PC-3 (cell line): ENCODE measurements around the gene LRIT1.

Source experiments
- CTCF ChIP-seq: fragments of 300-600 bp; sonication (generic); conservative IDR thresholded peaks from 2 replicates; pipeline ENCODE4 v1.5.1; 2017; ENCODE audit warnings: antibody characterized with exemption, low read depth, mild to moderate bottlenecking, low read length
- EZH2 ChIP-seq: fragments of 300-600 bp; sonication (generic); IDR thresholded peaks from one replicate; pipeline ENCODE4 v1.6.1; 2017; ENCODE audit warnings: antibody characterized with exemption, mild to moderate bottlenecking, low read length; ENCODE audit not compliant: unreplicated experiment

- TF ChIP-seq CTCF (no peak), EZH2 (no peak)
Measured at GRCh38 chr10:84191106-84191505, 50.2 kb downstream of the LRIT1 start.
